ENCODE data around the gene PRSS33. TPM values are rescaled to one million over a fixed set of nuclear protein-coding genes. Genes with fewer than 3 reads are reported as not detected.

The PRSS33 gene
- total and polyA plus RNA-seq, 9 of the 15 experiments (the other 6 are each of a cell fraction or from before 2014, with no cell fraction given), result not detected

GRCh38 chr16:2752035-2752849 lies 35.1 kb downstream of the PRSS33 start, which contains the start of gene SRRM2 (continued):
- peak; percentile 11; the same call in 1 of the 2 replicates for TF ChIP-seq USF2 (CRISPR knock-in tag; IDR thresholded peaks at IDR 0.05)
- TF ChIP-seq TAF9B (IDR thresholded peaks at IDR 0.05; ENCODE audit: partially characterized antibody), result peak; percentile 80
- no peak for TF ChIP-seq BCOR (IDR thresholded peaks at IDR 0.05)
- no peak for TF ChIP-seq ZNF121 (CRISPR knock-in tag; conservative IDR thresholded peaks at IDR 0.05)
- no peak; a peak in 1 of 4 replicates for TF ChIP-seq SIN3A (IDR thresholded peaks at IDR 0.05; ENCODE audit: borderline replicate concordance in 2 of 2, control insufficient read depth in 1 of 2, low read depth in 2 of 2, low read length in 2 of 2)
- TF ChIP-seq ZNF239 (CRISPR knock-in tag; IDR thresholded peaks at IDR 0.05), result no peak; the same call in none of the 2 replicates
- TF ChIP-seq LARP7 (IDR thresholded peaks at IDR 0.05), result no peak
- TF ChIP-seq HDAC6 (IDR thresholded peaks at IDR 0.05; ENCODE audit: low read depth, low read length), result no peak
- peak; percentile 79 for TF ChIP-seq ZNF407 (IDR thresholded peaks at IDR 0.05; ENCODE audit: low read depth)
- TF ChIP-seq PTTG1 (tag; IDR thresholded peaks at IDR 0.05; ENCODE audit: low read depth), result no peak
- peak; percentile 83 for TF ChIP-seq SUPT5H (IDR thresholded peaks at IDR 0.05)
- TF ChIP-seq NEUROD1 (IDR thresholded peaks at IDR 0.05; ENCODE audit: borderline replicate concordance, low read depth, low read length, partially characterized antibody), result peak; percentile 12
- peak; percentile 96 for TF ChIP-seq HDAC8 (tag; IDR thresholded peaks at IDR 0.05)
- TF ChIP-seq ARID4B (CRISPR knock-in tag; IDR thresholded peaks at IDR 0.05), result peak; percentile 93
- peak; percentile 97 for TF ChIP-seq NCOA6 (IDR thresholded peaks at IDR 0.05)

Measured in K562 (cell line).